Naive thymus-derived CD4-positive, alpha-beta T cell (primary cell): ENCODE measurements around the gene SNX21. TPM values are rescaled to one million over a fixed set of nuclear protein-coding genes. Genes with fewer than 3 reads are reported as not detected.

ENCODE experiments used
- ATAC-seq: fragments of 150-1000 bp; cut with Tn5 transposase; 2 replicates; pipeline ENCODE4 v1.10.0; 2021; ENCODE audit warnings: mild to moderate bottlenecking, moderate library complexity
- CTCF ChIA-PET: fragments of 350-600 bp; sonication (Branson Sonifier 250); formaldehyde crosslinking; loops from one replicate; lab custom pipeline; 2021; ENCODE audit warnings: antibody characterized with exemption; lab: Charles Lee
- POLR2A ChIA-PET: fragments of 350-600 bp; sonication (Branson Sonifier 250); formaldehyde crosslinking; loops from one replicate; lab custom pipeline; 2021; ENCODE audit warnings: antibody characterized with exemption, inconsistent platforms; lab: Charles Lee
- DNase-seq, 9 donors: peaks; one replicate each; pipeline versions ENCODE4 v3.0.0 to v3.0.0-alpha.2; 2020 to 2022; ENCODE audit warnings: mixed read lengths in 1 of 9
- H3K27ac ChIP-seq: one replicate; pipeline ENCODE4 v1.7.0; 2013; ENCODE audit warnings: mild to moderate bottlenecking, low read depth, low read length, moderate library complexity
- H3K27me3 ChIP-seq, 2 donors: one replicate each; pipeline ENCODE4 v1.7.0; 2013; ENCODE audit warnings: low read length in 2 of 2, mild to moderate bottlenecking in 2 of 2, moderate library complexity in 2 of 2; ENCODE audit not compliant: control insufficient read depth in 2 of 2, insufficient read depth in 2 of 2
- H3K36me3 ChIP-seq, 3 experiments: 1 replicate in 2 of 3; 2 replicates in 1 of 3; pipeline ENCODE4 v1.7.0; 2013; ENCODE audit warnings: low read length in 3 of 3, mild to moderate bottlenecking in 3 of 3, moderate library complexity in 1 of 3; ENCODE audit not compliant: insufficient read depth in 3 of 3, control insufficient read depth in 2 of 3
- H3K4me1 ChIP-seq, 2 donors: one replicate each; pipeline ENCODE4 v1.7.0; 2013; ENCODE audit warnings: low read length in 2 of 2, mild to moderate bottlenecking in 2 of 2, moderate library complexity in 1 of 2; ENCODE audit not compliant: control insufficient read depth in 2 of 2, insufficient read depth in 2 of 2
- H3K4me3 ChIP-seq: 2 replicates; pipeline ENCODE4 v1.7.0; 2013; ENCODE audit warnings: mild to moderate bottlenecking, low read length
- H3K9me3 ChIP-seq, 3 experiments: 1 replicate in 2 of 3; 2 replicates in 1 of 3; pipeline ENCODE4 v1.7.0; 2013; ENCODE audit warnings: low read length in 3 of 3; ENCODE audit not compliant: control insufficient read depth in 2 of 3
- H3K27ac Mint-ChIP-seq, 9 donors: one replicate each; pipeline ENCODE4 v1.8.0; 2020 to 2022; ENCODE audit warnings: mixed read lengths in 9 of 9, mild to moderate bottlenecking in 8 of 9, moderate library complexity in 5 of 9, inconsistent platforms in 2 of 9
- H3K27me3 Mint-ChIP-seq, 5 donors: one replicate each; pipeline ENCODE4 v1.8.0; 2021 to 2022; ENCODE audit warnings: mixed read lengths in 5 of 5, mild to moderate bottlenecking in 1 of 5
- H3K36me3 Mint-ChIP-seq, 5 donors: one replicate each; pipeline ENCODE4 v1.8.0; 2020 to 2022; ENCODE audit warnings: mixed read lengths in 5 of 5, mild to moderate bottlenecking in 3 of 5, inconsistent platforms in 1 of 5
- H3K4me1 Mint-ChIP-seq, 7 donors: one replicate each; pipeline ENCODE4 v1.8.0; 2020 to 2022; ENCODE audit warnings: mixed read lengths in 7 of 7, mild to moderate bottlenecking in 3 of 7, inconsistent platforms in 1 of 7
- H3K4me3 Mint-ChIP-seq, 10 donors: one replicate each; pipeline ENCODE4 v1.8.0; 2020 to 2022; ENCODE audit warnings: mild to moderate bottlenecking in 10 of 10, mixed read lengths in 10 of 10, moderate library complexity in 6 of 10, inconsistent platforms in 2 of 10
- H3K9me3 Mint-ChIP-seq, 11 donors: one replicate each; pipeline ENCODE4 v1.8.0; 2020 to 2022; ENCODE audit warnings: mixed read lengths in 11 of 11, mild to moderate bottlenecking in 4 of 11, inconsistent platforms in 1 of 11, moderate library complexity in 1 of 11
- intact Hi-C, 2 donors: fragments of 100-400 bp; cut with micrococcal nuclease; formaldehyde crosslinking; loops; one replicate each; pipeline ENCODE4 v1.15.1; 2023
- polyA plus RNA-seq, 2 donors: library from polyadenylated mRNA; unstranded; fragments of 300-500 nt; fragmentation: Illumina TruSeq; gene quantifications; one replicate each; pipeline ENCODE4 v1.2.3, GENCODE V29; 2021
- total RNA-seq, 6 experiments: library from RNA in 5 of 6; stranded (reverse) in 5 of 6; gene quantifications; 1 replicate in 5 of 6; 2 replicates in 1 of 6; pipeline ENCODE4 v1.2.3 and lab custom pipeline; 2021 to 2026

SNX21 gene
- total and polyA plus RNA-seq, 7 experiments from 2014 or later, result 0.30 to 4.9 (median 1.1) TPM

DNA sequence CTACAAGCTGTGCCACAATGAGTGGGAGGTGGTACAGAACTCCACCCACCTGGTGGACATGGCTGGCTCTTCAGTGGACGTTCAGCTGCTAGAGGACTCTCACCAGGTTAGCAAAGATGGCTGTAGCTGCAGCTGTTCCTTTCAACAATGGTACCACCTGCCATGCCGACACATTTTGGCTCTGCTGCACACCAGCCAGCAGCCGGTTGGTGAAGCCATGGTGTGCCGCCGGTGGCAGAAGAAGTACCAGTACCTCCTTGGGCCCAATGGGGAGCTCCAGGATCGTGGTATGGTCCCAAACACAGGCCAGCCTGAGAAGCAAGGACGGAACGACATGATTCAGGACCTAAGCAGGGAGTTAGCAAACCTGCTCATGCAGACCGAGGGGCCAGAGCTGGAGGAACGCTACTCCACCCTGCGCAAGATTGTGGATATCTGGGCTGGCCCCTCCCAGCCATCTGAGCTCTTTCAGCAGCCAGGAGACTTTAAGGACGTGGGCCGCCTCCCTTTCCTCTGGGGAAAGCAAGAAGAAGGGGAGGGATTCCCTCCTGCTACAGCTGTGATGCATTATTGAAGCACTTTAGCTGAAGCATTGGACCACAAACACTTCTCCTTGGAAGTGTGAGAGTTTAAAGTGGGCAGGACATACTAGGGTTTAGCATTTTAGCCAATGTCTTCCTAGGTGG lies 44.6 kb downstream of the SNX21 start:
- H3K4me3 ChIP-seq, result no peak overlapping the region
- H3K27ac Mint-ChIP-seq, result no peak overlapping the region
- POLR2A ChIA-PET, result interaction anchor here (1.3 kb wide), 1 partner anchor 57 kb away, joined by 3 read pairs; no protein-coding TSS in a partner anchor
- CTCF ChIA-PET, result no interaction called here
- H3K9me3 Mint-ChIP-seq, result no peaks in the 10 kb centered on the region
- no peak overlapping the region for H3K4me3 Mint-ChIP-seq
- no peaks in the 10 kb centered on the region for H3K9me3 ChIP-seq
- H3K27ac ChIP-seq, result no peak overlapping the region
- peaks cover 0 to 19% (median 11%) of the 10 kb centered on the region in 5 donors for H3K36me3 Mint-ChIP-seq
- ATAC-seq, result no peak
- DNase-seq, result no peak
- peaks cover 8 to 9% of the 10 kb centered on the region in 2 donors for H3K4me1 ChIP-seq
- H3K27me3 Mint-ChIP-seq, result no peaks in the 10 kb centered on the region
- intact Hi-C loops, result no loop called here
- H3K4me1 Mint-ChIP-seq, result peaks cover 15 to 30% (median 24%) of the 10 kb centered on the region in 7 donors
- no peaks in the 10 kb centered on the region for H3K27me3 ChIP-seq
- H3K36me3 ChIP-seq, result peaks cover 0 to 29% (median 15%) of the 10 kb centered on the region in 3 experiments

DNA sequence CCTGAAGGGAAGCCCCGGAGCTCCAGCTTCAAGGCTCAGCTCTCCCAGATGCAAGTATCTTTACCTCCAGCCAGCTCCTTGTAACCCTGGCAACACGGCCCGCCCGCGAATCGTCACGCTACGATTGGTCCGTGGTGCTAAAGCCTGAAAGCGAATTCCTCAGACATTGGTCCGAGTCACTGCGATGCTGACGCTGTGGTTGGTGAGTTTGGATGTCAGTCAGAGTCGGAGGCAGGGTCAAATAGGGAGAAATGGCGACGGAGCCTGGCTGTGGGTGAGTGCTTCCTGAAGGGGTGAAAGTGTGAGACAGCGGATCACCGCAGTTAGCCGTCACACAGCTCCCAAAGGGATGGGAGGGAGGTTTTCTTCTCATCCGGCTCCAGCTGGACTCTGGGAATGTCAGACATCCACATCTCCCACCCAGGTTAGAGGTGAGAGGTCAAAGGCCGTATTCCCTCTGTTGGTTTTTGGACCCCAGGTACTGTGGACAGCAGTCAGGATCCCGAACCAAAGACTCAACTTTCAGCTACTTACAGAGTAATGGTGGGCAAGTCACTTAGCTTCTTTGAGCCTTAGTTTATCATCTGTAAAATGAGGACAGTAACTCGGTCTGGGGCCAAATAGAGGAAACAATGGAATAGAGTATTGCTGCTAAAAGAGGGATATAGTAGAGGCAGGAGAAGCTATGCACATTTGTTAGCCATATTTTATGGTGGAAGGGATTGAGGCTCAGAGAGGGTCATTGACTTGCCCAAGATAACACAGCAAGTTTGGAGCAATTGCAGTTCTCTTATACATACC lies 47.6 kb downstream of the SNX21 start, which contains the start of gene ZSWIM1:
ZSWIM1 (plus strand) TSS at position 240 of the 801 bp plus-strand sequence. CDS start 1,366 bp downstream, outside the sequence.
- Mint-ChIP-seq H3K36me3 (peaks cover 0 to 24% (median 14%) of the 10 kb centered on the region in 5 donors), H3K4me1 (peaks cover 26 to 43% (median 38%) of the 10 kb centered on the region in 7 donors), H3K4me3 (peak within 1 kb of the TSS; percentile 83 to 95 (median 92)), H3K27ac (peak within 1 kb of the TSS; percentile 91 to 95 (median 93)), H3K27me3 (no peaks in the 10 kb centered on the region), H3K9me3 (peaks cover 0 to 1% (median 0%) of the 10 kb centered on the region in 11 donors)
- Histone ChIP-seq H3K9me3 (no peaks in the 10 kb centered on the region), H3K27ac (peak within 1 kb of the TSS; percentile 95), H3K4me1 (peaks cover 9 to 18% of the 10 kb centered on the region in 2 donors), H3K27me3 (no peaks in the 10 kb centered on the region), H3K4me3 (peak within 1 kb of the TSS; percentile 75), H3K36me3 (peaks cover 0 to 47% (median 19%) of the 10 kb centered on the region in 3 experiments)
- ChIA-PET CTCF (interaction anchor here (1.2 to 2.3 kb wide), 3 partner anchors 9 to 88 kb away, joined by 3 to 9 read pairs (median 6); partner anchors contain the start of genes NEURL2 and PCIF1), POLR2A (interaction anchor here (0.6 to 6.0 kb wide), 14 partner anchors 10 to 904 kb away, joined by 3 to 64 read pairs (median 4); partner anchors contain the start of genes ACOT8, CTSA, NEURL2 and PCIF1)
- ATAC-seq, result peak; percentile 99
- DNase-seq, result peak; percentile 88 to 99 (median 98)
- intact Hi-C loops, result loop anchor here (1.0 kb wide), 7 partner anchors 10 to 208 kb away; partner anchors contain the start of genes ACOT8 (in 2 of the 2), CTSA (in 2 of the 2), NEURL2 (in 2 of the 2) and UBE2C (in 2 of the 2)

DNA sequence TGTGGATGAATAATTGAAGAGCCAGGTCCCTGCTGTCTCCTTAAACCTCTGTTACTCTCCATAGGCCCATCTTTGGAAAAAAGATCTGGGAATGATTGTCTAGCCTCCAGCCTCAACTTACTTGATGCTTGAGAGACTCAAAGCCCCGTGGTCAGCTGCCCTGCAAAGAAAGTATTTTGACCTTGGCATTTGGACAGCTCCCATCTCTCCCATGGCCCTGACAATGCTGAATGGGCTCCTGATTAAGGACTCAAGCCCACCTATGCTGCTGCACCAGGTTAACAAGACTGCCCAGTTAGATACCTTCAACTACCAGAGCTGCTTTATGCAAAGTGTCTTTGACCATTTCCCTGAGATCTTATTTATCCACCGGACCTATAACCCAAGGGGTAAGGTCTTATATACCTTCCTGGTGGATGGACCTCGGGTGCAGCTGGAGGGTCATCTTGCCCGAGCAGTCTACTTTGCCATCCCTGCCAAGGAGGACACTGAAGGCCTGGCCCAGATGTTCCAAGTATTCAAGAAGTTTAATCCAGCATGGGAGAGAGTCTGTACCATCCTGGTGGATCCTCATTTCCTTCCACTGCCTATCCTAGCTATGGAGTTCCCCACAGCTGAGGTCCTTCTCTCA lies 49.0 kb downstream of the SNX21 start:
- DNase-seq, result no peak
- H3K4me3 ChIP-seq, result no peak overlapping the region
- peaks cover 0 to 45% (median 19%) of the 10 kb centered on the region in 3 experiments for H3K36me3 ChIP-seq
- Mint-ChIP-seq H3K9me3 (peaks cover 0 to 1% (median 0%) of the 10 kb centered on the region in 11 donors), H3K27ac (peak overlapping the region in 8 of 9 donors; percentile 9 to 87 (median 69)), H3K36me3 (peaks cover 0 to 20% (median 10%) of the 10 kb centered on the region in 5 donors), H3K27me3 (no peaks in the 10 kb centered on the region), H3K4me3 (peak overlapping the region; percentile 62 to 90 (median 79)), H3K4me1 (peaks cover 26 to 43% (median 38%) of the 10 kb centered on the region in 7 donors)
- peaks cover 9 to 18% of the 10 kb centered on the region in 2 donors for H3K4me1 ChIP-seq
- POLR2A ChIA-PET, result interaction anchor here (0.5 to 6.0 kb wide), 8 partner anchors 9 to 480 kb away, joined by 3 to 64 read pairs (median 9); partner anchors contain the start of genes ACOT8, CTSA, NEURL2 and PCIF1
- intact Hi-C loops, result no loop called here
- no peak for ATAC-seq
- H3K9me3 ChIP-seq, result no peaks in the 10 kb centered on the region
- H3K27me3 ChIP-seq, result no peaks in the 10 kb centered on the region
- no peak overlapping the region for H3K27ac ChIP-seq
- CTCF ChIA-PET, result no interaction called here

DNA sequence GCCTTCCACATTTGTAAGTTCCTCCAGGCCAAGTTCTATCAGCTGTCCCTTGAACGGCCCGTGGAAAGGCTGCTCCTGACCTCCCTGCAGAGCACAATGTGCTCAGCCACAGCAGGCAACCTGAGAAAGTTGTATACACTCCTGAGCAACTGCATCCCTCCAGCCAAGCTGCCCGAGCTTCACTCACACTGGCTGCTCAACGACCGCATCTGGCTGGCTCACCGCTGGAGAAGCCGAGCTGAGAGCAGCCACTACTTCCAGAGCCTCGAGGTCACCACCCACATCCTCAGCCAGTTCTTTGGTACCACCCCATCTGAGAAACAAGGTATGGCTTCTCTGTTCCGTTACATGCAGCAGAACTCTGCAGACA lies 49.5 kb downstream of the SNX21 start:
- H3K4me1 ChIP-seq, result peaks cover 9 to 18% of the 10 kb centered on the region in 2 donors
- no peak overlapping the region for H3K4me3 ChIP-seq
- H3K36me3 Mint-ChIP-seq, result peaks cover 0 to 20% (median 10%) of the 10 kb centered on the region in 5 donors
- POLR2A ChIA-PET, result interaction anchor here (0.5 to 6.0 kb wide), 7 partner anchors 8 to 479 kb away, joined by 3 to 64 read pairs (median 13); partner anchors contain the start of genes ACOT8, CTSA, NEURL2 and PCIF1
- DNase-seq, result no peak
- H3K4me1 Mint-ChIP-seq, result peaks cover 26 to 43% (median 40%) of the 10 kb centered on the region in 7 donors
- no peaks in the 10 kb centered on the region for H3K27me3 Mint-ChIP-seq
- H3K27ac Mint-ChIP-seq, result peak overlapping the region in 7 of 9 donors; percentile 38 to 77 (median 55)
- intact Hi-C loops, result no loop called here
- CTCF ChIA-PET, result interaction anchor here (1.5 kb wide), 1 partner anchor 52 kb away, joined by 3 read pairs; the partner anchor contains the start of gene PCIF1
- H3K27ac ChIP-seq, result no peak overlapping the region
- no peak for ATAC-seq
- no peaks in the 10 kb centered on the region for H3K9me3 ChIP-seq
- H3K9me3 Mint-ChIP-seq, result peaks cover 0 to 1% (median 0%) of the 10 kb centered on the region in 11 donors
- H3K4me3 Mint-ChIP-seq, result peak overlapping the region in 9 of 10 donors; percentile 32 to 90 (median 41)
- H3K36me3 ChIP-seq, result peaks cover 0 to 40% (median 15%) of the 10 kb centered on the region in 3 experiments
- no peaks in the 10 kb centered on the region for H3K27me3 ChIP-seq

DNA sequence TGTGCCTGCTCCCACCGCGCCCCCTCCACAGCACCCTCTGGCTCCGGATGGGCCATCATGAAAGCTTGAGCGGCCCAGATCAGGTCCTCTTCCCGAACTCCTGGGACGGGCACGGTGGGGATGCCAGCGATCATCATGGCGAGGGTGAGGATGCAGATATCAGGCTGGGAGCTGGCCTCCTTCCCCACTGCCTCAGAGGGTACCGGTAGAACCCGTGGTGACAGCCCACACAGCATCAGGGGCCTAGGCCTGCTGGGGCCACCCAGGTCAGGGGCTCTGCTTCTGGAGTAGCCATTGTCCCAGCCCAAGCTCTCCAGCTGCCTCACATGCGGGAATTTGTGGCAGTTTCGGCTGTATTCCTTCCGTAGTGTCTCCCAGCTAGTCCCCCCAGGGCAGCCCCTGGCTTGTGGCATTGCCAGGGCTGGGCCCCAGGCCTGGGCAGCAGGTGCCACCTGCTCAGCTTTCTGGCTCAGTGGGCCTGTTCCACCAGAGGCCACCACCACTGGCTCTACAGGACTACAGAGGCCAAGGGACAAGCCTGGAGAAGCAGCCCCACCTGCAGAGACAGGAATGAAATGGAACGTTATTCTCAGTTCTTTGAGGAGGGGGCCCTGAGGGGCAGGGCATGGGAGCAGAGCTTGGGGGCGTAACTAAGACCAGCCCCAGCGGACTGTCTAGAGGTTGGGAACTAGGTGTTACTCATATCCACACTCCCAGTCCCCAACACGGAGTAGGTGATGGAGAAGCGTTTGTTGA lies 53.2 kb downstream of the SNX21 start:
- Histone ChIP-seq H3K27ac (no peak overlapping the region), H3K27me3 (no peaks in the 10 kb centered on the region), H3K36me3 (peaks cover 0 to 40% (median 11%) of the 10 kb centered on the region in 3 experiments), H3K4me1 (peaks cover 13% of the 10 kb centered on the region in 2 donors), H3K4me3 (no peak overlapping the region), H3K9me3 (no peaks in the 10 kb centered on the region)
- DNase-seq (no peak), ATAC-seq (no peak)
- H3K27me3 Mint-ChIP-seq, result no peaks in the 10 kb centered on the region
- peak overlapping the region in 1 of 9 donors; percentile 59 for H3K27ac Mint-ChIP-seq
- CTCF ChIA-PET, result interaction anchor here (0.8 kb wide), 1 partner anchor 48 kb away, joined by 4 read pairs; the partner anchor contains the start of gene PCIF1
- intact Hi-C loops, result no loop called here
- H3K4me3 Mint-ChIP-seq, result no peak overlapping the region
- peaks cover 0 to 16% (median 10%) of the 10 kb centered on the region in 5 donors for H3K36me3 Mint-ChIP-seq
- POLR2A ChIA-PET, result interaction anchor here (0.8 to 1.2 kb wide), 2 partner anchors 29 to 47 kb away, joined by 3 read pairs; partner anchors contain the start of gene PCIF1
- peaks cover 0 to 1% (median 0%) of the 10 kb centered on the region in 11 donors for H3K9me3 Mint-ChIP-seq
- peaks cover 22 to 40% (median 38%) of the 10 kb centered on the region in 7 donors for H3K4me1 Mint-ChIP-seq
